ENCODE data around the gene SIGMAR1.

- TF ChIP-seq TBP (IDR thresholded peaks at IDR 0.05; ENCODE audit: low read depth, low read length) (no peak; the same call in 1 of the 2 replicates), NRF1 (IDR thresholded peaks at IDR 0.05; ENCODE audit: low read depth, low read length) (no peak), CTBP2 (IDR thresholded peaks at IDR 0.05; ENCODE audit: borderline replicate concordance, insufficient read depth, insufficient read length, low read length) (peak; percentile 58), YY1 (IDR thresholded peaks at IDR 0.05; ENCODE audit: low read depth, low read length) (no peak), SRF (IDR thresholded peaks at IDR 0.05; ENCODE audit: low read depth, low read length) (no peak), GABPA (IDR thresholded peaks at IDR 0.05; ENCODE audit: borderline replicate concordance, insufficient read depth, low read length) (peak; percentile 72; the same call in 1 of the 2 replicates), RFX5 (IDR thresholded peaks at IDR 0.05; ENCODE audit: borderline replicate concordance, low read depth, low read length) (no peak)
- TF ChIP-seq, protein P1, sequence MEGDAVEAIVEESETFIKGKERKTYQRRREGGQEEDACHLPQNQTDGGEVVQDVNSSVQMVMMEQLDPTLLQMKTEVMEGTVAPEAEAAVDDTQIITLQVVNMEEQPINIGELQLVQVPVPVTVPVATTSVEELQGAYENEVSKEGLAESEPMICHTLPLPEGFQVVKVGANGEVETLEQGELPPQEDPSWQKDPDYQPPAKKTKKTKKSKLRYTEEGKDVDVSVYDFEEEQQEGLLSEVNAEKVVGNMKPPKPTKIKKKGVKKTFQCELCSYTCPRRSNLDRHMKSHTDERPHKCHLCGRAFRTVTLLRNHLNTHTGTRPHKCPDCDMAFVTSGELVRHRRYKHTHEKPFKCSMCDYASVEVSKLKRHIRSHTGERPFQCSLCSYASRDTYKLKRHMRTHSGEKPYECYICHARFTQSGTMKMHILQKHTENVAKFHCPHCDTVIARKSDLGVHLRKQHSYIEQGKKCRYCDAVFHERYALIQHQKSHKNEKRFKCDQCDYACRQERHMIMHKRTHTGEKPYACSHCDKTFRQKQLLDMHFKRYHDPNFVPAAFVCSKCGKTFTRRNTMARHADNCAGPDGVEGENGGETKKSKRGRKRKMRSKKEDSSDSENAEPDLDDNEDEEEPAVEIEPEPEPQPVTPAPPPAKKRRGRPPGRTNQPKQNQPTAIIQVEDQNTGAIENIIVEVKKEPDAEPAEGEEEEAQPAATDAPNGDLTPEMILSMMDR (IDR thresholded peaks at IDR 0.05; ENCODE audit: control extremely low read depth in 1 of 3, insufficient read depth in 1 of 3, low read depth in 1 of 3, low read length in 3 of 3): peak; percentile 92 to 98 (median 96)
- TF ChIP-seq, protein P2, sequence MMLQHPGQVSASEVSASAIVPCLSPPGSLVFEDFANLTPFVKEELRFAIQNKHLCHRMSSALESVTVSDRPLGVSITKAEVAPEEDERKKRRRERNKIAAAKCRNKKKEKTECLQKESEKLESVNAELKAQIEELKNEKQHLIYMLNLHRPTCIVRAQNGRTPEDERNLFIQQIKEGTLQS (IDR thresholded peaks at IDR 0.05; ENCODE audit: insufficient read depth, low read depth, low read length): no peak
These were observed 46.2 kb downstream of the SIGMAR1 start for GRCh38 chr9:34591248-34591916.
